WERI-Rb-1 (cell line): ENCODE data around the gene MMEL1.
A peak's percentile ranks its signal among the peaks of the same experiment; 100 is the strongest.
"Not testable (repeated sequence)": the region's sequence is repeated elsewhere in the genome, so short reads cannot be mapped to it uniquely, and the experiment has no call there.

Source experiments
- DNase-seq: peaks from one replicate; pipeline ENCODE4 v3.0.0-alpha.2; 2020
- H3K27ac ChIP-seq: fragments of 250-450 bp; sonication (Bioruptor Pico); 2 replicates; pipeline ENCODE4 v1.5.1; 2020; ENCODE audit warnings: mild to moderate bottlenecking, moderate library complexity
- H3K27me3 ChIP-seq: fragments of 250-450 bp; sonication (Bioruptor Pico); 2 replicates; pipeline ENCODE4 v1.5.1; 2021; ENCODE audit warnings: mild to moderate bottlenecking, low read depth, moderate library complexity; ENCODE audit not compliant: insufficient read depth, severe bottlenecking
- H3K36me3 ChIP-seq: fragments of 250-450 bp; sonication (Bioruptor Pico); 2 replicates; pipeline ENCODE4 v1.5.1; 2020; ENCODE audit warnings: mild to moderate bottlenecking, moderate library complexity
- H3K4me3 ChIP-seq: 2 replicates; pipeline ENCODE4 v1.5.1; 2011; ENCODE audit warnings: low read depth, mild to moderate bottlenecking, control low read depth, low read length
- H3K9me3 ChIP-seq: fragments of 250-450 bp; sonication (Bioruptor Pico); 2 replicates; pipeline ENCODE4 v1.5.1; 2021; ENCODE audit warnings: mild to moderate bottlenecking, moderate library complexity; ENCODE audit not compliant: severe bottlenecking
- CTCF ChIP-seq: IDR thresholded peaks from 2 replicates; pipeline ENCODE4 v1.5.1; 2011; ENCODE audit warnings: low read depth, mild to moderate bottlenecking, control low read depth, inconsistent platforms, low read length

Gene MMEL1

GRCh38 chr1:2549367-2550029, 83.3 kb downstream of the MMEL1 start:
- H3K9me3 ChIP-seq, DNase-seq, H3K27ac ChIP-seq, H3K27me3 ChIP-seq, H3K36me3 ChIP-seq, H3K4me3 ChIP-seq: not testable (repeated sequence)

DNA sequence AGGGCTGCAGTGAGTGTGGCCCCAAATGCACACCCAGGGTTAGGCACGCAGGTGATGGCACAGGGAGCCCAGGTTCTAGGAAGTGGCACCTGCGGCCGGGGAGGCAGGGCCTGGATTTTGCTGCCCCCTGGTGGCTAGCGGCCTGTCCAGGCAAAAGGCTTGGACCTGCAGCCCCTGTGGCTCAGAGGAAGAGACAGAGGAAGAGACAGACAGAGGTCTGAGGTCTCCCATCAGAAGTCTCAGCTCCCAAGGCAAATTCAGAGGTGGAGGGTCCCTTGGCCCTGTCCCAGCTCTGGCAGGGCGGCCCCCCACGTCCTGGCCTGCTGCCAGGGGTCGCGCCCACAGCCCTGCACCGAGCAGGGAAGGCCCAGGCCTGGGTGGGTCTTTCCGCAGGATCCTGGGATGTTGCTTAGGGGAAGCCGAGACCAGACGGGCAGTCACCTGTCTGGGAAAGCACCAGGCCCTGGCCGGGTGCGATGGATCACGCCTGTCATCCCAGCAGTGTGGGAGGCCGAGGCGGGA, 84.7 kb downstream of the MMEL1 start:
- peak; percentile 80 for DNase-seq
- Histone ChIP-seq H3K4me3 (no peak overlapping the region), H3K27ac (no peak overlapping the region)

DNA sequence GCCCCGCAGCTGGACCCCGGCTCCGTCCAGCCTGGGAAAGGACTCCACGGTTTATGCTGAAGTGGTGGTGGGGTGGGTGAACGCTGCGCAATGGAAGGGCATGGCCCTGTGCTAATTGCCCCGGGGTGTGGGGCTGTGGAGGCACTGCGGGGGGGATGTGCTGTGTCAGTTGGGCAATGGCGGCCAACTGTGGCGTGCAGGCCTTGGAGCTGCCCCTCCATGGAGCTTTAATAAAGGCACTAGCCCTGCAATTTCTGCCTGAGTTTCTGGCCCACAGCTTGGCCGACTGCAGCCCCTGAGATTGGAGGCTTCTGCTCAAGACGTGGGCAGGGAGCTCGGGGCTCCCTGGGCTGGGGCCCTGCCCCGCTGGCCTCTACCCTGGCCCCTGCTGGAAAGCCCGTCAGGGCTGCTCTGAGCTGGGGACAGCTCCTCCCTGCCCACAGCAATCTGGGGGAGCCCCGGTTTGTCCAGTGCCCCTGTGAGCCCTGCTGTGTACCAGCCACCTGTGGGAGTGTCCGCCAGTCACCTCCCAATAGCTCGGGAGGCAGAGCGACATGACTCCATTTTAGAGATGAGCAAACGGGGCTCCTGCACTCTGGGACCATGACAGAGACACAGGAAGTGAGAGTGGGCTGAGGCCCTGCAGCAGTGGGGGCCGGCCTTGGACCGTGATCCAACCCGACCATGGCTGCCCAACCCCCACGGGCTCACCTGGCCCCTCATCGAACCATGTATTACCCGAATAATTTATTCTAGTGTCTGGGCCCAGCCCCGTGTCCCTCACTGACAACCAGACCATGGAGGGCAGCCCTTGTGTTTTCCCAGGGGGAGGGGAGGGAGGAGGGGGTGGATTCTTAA, 85.4 kb downstream of the MMEL1 start:
- Histone ChIP-seq H3K27ac (no peak overlapping the region), H3K36me3 (no peaks in the 10 kb centered on the region), H3K4me3 (no peak overlapping the region), H3K27me3 (no peaks in the 10 kb centered on the region), H3K9me3 (no peaks in the 10 kb centered on the region)
- no peak for DNase-seq
- TF ChIP-seq CTCF = no peak

More for the DNA sequence above, 84.7 kb downstream of the MMEL1 start:
- TF ChIP-seq CTCF = peak; percentile 95
- Histone ChIP-seq H3K9me3 (no peaks in the 10 kb centered on the region), H3K27me3 (no peaks in the 10 kb centered on the region), H3K36me3 (no peaks in the 10 kb centered on the region)

DNA sequence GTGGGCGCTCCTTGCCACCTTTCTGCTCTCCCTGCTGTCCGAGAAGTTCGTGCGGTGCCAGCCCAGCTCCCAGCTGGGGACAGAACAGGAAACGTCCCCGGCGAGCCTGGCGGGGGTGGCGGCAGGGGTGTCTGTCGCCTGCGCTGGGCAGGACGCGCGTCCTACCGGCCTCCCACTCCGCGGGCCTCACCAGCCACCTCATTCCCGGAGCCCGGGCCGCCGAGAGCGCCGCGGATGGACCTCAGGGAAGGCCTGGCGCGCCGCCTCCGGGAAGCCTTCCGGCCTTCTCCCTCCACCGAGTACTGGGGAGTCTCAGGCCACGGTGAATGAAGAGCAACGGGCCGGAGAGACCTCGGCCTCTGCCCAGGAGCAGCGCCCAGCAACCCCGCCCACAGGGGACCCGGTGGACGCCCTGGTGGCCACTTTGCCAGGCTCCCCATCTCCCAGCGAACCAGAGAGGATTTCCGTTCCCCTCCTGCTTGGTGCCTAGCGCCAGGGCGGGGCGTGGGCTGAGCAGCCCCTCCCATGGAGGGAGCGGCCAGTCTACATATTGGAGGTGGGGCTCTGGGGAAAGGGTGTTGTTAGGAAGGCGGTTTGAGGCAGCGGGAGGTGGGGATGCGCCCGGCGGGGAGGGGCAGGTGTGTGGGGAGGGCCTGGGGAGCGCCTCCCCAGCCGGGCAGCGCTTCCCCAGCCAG, 86.2 kb downstream of the MMEL1 start:
- Histone ChIP-seq H3K36me3 (no peaks in the 10 kb centered on the region), H3K9me3 (no peaks in the 10 kb centered on the region), H3K27ac (peak overlapping the region; percentile 62), H3K4me3 (no peak overlapping the region), H3K27me3 (no peaks in the 10 kb centered on the region)
- peak; percentile 48 for DNase-seq
- TF ChIP-seq CTCF = no peak

- peak overlapping the region; percentile 97 for H3K27ac ChIP-seq
- no peaks in the 10 kb centered on the region for H3K36me3 ChIP-seq
- TF ChIP-seq CTCF = no peak
- H3K4me3 ChIP-seq = peak overlapping the region; percentile 28
- H3K9me3 ChIP-seq = no peaks in the 10 kb centered on the region
- peak; percentile 97 for DNase-seq
- H3K27me3 ChIP-seq = no peaks in the 10 kb centered on the region
Observed at GRCh38 chr1:2545754-2546514, 86.9 kb downstream of the MMEL1 start.
